G401 (cell line): ENCODE measurements around the gene SETD4. TPM values are rescaled to one million over a fixed set of nuclear protein-coding genes. Genes with fewer than 3 reads are reported as not detected.

ENCODE experiments used
- DNase-seq: peaks from one replicate; pipeline ENCODE4 v3.0.0-alpha.2; 2015; ENCODE audit warnings: low spot score
- in situ Hi-C: cut with HindIII; loops from 2 replicates; pipeline ENCODE4 v1.10.0; 2016; ENCODE audit warnings: low sequenced_read_pairs, mixed read lengths
- total RNA-seq: library from RNA; depleted of rRNA; stranded (reverse); fragments of >200 nt; shearing (Covaris generic); gene quantifications from 2 replicates; pipeline ENCODE4 v1.2.3, GENCODE V29; 2014

Gene SETD4
- total RNA-seq, 1 experiment from 2014 or later = 11.5 TPM

DNA sequence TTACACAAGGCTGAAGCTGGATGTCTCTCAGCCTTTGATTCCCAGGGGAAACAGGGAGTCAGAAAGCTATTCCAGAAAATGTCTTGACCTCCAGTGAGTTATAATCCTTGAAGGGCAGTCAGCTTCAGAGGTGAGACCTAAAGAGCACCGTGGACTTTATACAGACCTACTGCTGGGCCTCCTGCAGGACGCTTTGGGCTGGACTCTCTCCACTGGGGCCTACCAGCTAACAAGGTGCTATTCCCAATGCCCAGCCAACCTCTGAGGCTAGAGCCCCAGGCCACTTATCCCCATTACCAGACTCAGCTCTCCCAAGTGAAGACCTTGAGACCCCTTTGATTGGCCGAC is 6.6 kb downstream of the SETD4 start:
- in situ Hi-C loops = no loop called here
- DNase-seq = no peak

DNA sequence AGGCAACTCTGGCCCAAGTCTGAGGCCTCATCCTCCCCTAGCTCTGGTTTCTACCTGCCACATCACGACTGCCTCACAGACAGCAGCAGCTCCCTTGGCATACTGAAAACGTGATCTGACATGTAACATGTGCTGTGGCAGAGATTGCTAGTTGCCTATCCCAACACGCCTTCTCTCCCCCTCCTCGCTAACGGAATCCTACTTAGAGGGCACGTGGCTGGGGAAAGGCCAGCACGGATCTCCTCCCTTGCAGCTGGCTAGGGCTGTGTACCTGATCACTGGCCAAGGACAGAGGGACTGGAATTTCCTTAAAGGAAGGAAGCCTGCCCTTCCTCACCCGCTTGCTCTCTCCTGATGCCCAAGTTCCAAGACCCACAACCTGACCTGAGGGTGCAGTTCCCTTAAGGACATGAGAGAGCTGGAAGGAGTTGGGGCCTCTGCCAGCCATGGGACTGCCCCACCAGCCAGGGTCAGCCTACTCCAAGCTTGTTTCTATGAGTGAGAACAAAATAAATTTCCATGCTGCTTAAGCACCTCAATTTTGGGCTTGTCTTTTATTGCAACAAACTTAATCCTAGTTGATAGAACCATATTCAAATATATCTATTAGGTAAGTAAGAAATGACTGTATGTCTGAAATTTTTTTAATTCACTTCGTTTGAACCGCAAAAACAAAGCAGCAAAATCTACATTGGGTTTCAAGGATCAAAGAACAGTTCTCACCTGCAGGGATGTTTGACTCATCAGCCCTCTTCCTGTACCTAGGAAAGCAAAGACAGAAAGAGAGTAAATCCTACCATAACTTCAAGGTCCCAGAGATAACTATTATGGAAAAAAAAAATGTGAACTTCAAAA is 7.2 kb downstream of the SETD4 start:
- in situ Hi-C loops = no loop called here
- DNase-seq = no peak

GRCh38 chr21:36048357-36048756 is 12.0 kb downstream of the SETD4 start:
- in situ Hi-C loops = no loop called here
- DNase-seq = no peak

DNA sequence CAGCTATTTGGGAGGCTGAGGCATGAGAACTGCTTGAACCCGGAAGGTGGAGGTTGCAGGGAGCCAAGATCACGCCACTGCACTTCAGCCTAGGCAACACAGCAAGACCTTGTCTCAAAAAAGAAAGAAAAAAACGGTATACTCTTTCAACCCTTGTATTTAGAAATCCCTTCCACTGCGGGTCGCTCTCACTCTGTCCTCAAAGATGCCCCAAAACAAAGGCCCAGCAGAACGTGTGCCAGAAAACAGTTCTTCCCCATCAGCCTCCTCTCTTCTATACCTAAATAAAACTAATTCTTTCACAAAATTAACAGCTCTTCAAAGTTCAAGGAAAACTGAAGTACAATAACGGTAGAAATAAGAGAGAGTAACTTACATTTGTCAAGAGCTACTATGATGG is 13.2 kb downstream of the SETD4 start:
- in situ Hi-C loops = no loop called here
- no peak for DNase-seq

DNA sequence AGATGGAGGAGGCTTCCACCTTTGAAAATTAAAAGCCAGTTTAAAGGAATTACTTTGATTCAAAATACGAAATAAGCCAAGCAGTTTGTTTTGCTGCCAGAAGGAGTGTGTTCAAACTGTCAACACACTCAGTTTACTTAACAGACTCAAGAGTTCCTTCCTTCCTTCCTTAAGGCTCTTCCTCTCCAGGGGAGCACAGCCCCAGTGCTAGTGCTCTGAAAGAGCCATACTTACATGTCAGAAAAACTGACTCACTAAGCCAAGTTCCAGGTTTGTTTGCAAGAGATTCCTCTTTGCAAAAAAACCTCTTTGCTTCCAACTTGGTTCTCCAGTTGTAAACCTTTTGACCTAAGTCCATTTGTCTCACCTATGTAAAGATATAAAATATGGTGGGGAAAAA is 14.3 kb downstream of the SETD4 start:
- in situ Hi-C loops = no loop called here
- DNase-seq = no peak

DNA sequence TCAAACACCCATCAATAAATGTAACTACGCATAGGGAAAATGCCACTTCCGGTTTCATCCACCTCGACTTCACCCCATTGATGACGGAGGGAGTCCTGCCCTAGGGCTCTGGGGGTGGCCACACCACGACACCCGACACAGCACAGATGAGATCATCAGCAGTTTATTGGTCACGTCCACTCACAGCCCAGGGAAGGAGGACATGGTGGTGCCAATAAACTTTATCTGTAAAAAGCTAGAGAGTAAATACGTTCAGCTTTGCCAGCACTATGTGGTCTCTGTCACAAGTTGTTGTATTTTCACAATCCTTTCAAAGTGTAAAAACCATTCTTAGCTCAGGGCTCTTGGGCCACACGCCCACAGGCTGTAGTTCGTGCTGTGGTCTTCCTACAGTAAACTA is 16.3 kb downstream of the SETD4 start:
- in situ Hi-C loops = no loop called here
- DNase-seq = no peak

- no peak for DNase-seq
- in situ Hi-C loops = no loop called here
Observed at GRCh38 chr21:36041910-36042309, 18.4 kb downstream of the SETD4 start.

- in situ Hi-C loops = no loop called here
- DNase-seq = no peak
Observed at GRCh38 chr21:36040389-36040788, 19.9 kb downstream of the SETD4 start.

- DNase-seq = no peak
- in situ Hi-C loops = no loop called here
Observed at GRCh38 chr21:36039861-36040260, 20.5 kb downstream of the SETD4 start.

DNA sequence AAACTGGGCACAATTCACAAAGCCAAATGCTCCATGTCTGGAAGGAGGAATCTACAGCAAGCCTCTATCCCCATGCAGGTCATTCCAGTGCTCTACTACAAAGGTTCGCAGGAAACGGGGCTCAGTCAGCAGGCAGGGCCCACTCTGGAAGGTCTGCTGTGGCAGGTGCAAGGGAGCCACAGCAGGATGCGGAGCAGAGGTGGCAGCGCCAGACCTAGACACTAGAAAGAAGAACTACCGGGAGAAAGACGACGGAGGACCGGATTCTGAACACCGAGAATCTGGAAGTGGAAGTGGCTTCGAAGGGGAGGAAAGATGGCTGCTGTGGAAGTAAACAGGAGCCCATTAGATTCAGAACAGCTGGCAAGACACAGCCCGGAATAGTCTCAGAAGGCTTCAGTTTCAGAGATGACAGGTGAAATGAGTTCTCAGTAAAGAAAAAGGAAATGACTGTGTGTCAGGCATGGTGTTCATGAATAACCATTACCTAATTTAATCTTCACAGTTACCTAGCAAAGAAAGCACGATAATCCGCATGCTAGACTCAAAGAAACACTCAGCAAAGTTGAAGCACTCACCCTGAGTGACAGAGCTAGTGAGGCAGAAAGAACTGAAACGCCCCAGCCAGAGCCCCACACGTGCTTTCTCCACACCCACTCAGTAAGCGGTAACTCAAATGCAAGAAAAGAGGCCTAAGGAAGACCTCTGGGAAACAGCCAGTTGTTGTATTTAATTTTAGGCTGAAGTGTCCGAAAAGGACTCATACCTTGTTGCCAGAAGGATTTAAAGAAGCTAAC is 21.4 kb downstream of the SETD4 start:
- no peak for DNase-seq
- in situ Hi-C loops = no loop called here

- DNase-seq = no peak
- in situ Hi-C loops = no loop called here
Observed at GRCh38 chr21:36035381-36035791, 24.9 kb downstream of the SETD4 start.

GRCh38 chr21:36034211-36034913 is 26.0 kb downstream of the SETD4 start:
- no peak for DNase-seq
- in situ Hi-C loops = no loop called here

DNA sequence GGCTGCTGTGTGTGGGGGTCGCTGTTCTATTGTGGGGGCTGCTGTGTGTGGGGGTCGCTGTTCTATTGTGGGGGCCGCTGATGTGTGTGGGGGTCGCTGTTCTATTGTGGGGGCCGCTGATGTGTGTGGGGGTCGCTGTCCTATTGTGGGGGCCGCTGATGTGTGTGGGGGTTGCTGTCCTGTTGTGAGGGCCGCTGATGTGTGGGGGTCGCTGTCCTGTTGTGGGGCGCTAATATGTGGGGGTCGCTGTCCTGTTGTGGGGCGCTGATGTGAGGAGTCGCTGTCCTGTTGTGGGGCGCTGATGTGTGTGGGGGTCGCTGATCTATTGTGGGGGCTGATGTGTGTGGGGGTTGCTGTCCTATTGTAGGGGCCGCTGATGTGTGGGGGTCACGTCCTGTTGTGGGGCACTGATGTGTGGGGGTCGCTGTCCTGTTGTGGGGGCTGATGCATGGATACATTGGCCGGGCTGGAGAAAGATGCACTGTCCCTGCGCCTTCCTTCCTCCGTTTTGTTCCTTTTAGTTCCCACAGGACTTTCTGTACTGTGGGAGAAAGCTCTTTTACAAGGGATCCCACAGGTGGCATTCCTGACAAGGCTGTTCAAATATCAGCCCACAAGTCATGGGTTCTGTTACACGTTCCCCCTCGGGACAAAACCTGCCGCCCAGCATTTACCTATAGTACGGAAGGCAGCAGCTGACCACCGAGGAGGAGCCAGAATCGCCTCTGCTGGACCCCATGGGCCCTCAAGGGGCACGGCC is 27.5 kb downstream of the SETD4 start:
- no peak for DNase-seq
- in situ Hi-C loops = no loop called here

GRCh38 chr21:36030581-36031189 is 29.6 kb downstream of the SETD4 start:
- in situ Hi-C loops = no loop called here
- no peak for DNase-seq

DNA sequence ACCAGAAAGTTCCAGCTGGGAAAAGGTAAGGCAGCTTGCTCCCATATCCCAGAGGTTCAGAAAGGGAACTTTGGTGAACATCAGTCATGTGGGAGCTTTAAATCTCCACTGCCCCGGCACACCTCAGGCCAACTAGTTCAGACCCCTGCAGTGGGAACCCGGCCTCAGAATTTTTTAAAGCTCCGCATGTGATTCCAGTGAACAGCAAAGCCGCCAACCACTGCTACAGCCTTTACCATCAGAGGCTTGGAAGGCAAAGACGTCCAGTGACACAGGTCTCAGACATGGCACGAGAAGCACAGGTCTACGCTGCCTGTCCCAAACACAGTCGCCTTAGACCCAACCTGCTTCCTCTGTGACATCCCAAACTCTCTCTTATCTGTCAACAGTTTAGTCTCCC is 31.0 kb downstream of the SETD4 start:
- DNase-seq = no peak
- in situ Hi-C loops = no loop called here

- in situ Hi-C loops = no loop called here
- peak; percentile 86 for DNase-seq
Observed at GRCh38 chr21:36028127-36029069, 31.9 kb downstream of the SETD4 start.

GRCh38 chr21:36027347-36027746 is 33.0 kb downstream of the SETD4 start:
- DNase-seq = no peak
- in situ Hi-C loops = no loop called here

GRCh38 chr21:36024782-36025181 is 35.5 kb downstream of the SETD4 start:
- in situ Hi-C loops = no loop called here
- DNase-seq = no peak
